HG03439 (cell line): ENCODE data around the gene MNT.
"Not testable (repeated sequence)": the region's sequence is repeated elsewhere in the genome, so short reads cannot be mapped to it uniquely, and the experiment has no call there.

Source experiments
- ATAC-seq: cut with Tn5 transposase; IDR thresholded peaks from one replicate; pipeline ENCODE4 v1.9.1; 2021; ENCODE audit warnings: mild to moderate bottlenecking, moderate library complexity; ENCODE audit not compliant: unreplicated experiment

Gene MNT, protein sequence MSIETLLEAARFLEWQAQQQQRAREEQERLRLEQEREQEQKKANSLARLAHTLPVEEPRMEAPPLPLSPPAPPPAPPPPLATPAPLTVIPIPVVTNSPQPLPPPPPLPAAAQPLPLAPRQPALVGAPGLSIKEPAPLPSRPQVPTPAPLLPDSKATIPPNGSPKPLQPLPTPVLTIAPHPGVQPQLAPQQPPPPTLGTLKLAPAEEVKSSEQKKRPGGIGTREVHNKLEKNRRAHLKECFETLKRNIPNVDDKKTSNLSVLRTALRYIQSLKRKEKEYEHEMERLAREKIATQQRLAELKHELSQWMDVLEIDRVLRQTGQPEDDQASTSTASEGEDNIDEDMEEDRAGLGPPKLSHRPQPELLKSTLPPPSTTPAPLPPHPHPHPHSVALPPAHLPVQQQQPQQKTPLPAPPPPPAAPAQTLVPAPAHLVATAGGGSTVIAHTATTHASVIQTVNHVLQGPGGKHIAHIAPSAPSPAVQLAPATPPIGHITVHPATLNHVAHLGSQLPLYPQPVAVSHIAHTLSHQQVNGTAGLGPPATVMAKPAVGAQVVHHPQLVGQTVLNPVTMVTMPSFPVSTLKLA

DNA sequence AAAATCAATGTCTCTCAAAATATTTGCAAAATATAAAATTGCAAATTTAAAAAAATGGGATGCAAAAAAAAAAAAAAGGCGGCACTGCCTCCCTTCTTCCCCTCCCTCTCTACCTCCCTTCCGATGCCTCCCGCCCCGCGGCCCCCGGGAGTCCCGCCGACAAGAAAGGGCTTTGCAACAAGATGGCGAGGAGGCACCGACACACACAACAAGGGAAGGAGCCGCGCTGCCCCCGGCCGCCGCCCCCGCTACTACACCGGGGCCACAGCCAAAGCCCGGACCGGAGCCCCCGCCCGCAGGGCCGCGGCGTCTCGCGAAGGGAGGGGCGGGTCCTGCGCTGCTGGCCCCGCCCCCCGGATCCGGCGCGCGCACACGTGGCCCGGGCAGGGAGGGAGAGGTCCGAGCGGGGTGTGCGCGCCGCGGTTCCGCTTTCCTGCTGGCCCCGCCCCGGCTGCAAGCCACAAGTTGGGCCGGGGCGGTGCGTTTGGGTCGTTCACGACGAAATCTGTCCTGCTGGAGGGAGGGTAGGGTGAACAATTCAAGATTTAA, at the start of gene MNT:
Gene MNT (minus strand): TSS at position 184 of the 549 bp plus-strand sequence. CDS start 348 bp downstream, outside the sequence.
- ATAC-seq: peak; percentile 34

DNA sequence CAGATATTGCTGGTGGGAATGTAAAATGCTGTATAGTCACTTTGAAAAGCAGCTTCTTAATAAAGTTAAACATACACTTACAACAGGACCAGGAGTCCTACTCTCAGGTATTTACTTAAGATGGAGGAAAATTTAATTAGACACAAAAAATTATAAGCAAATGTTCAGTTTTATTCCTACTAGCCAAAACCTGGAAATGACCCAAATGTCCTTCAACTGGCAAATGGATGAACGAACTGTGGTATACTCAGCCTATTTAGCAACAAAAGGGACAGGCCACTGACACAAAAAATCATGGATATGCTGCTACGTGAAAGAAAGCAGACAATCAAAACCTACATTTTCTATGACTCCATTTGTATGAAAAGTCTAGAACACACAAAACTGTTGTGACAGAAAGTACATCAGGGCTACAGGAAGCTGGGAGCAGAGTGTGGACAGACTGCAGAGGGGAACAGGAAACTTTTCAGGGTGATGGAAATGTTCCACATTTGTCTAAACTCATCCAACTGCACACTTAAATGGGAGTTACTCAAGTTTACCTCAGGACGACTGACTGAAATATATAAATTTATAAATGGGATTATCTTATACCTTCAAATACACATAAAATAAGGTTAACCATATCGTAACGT, 49.3 kb upstream of the MNT start:
- no peak for ATAC-seq

DNA sequence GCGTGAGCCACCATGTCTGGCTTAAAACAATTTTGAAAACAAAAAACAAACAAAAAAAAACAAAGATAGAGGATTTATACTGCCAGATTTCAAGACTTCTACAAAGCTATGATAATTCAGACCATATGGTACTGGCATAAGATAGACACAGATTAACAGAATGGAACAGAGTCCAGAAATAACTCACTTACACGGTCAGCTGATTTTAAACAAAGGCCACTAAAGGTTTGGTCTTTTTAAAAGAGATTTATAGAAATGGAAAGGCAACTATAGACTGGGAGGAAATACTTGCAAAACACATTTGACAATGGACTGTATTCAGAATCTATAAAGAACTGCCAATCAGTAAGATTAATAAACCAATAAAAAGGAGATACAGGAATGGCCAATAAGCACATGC, 48.6 kb upstream of the MNT start:
- ATAC-seq: no peak

DNA sequence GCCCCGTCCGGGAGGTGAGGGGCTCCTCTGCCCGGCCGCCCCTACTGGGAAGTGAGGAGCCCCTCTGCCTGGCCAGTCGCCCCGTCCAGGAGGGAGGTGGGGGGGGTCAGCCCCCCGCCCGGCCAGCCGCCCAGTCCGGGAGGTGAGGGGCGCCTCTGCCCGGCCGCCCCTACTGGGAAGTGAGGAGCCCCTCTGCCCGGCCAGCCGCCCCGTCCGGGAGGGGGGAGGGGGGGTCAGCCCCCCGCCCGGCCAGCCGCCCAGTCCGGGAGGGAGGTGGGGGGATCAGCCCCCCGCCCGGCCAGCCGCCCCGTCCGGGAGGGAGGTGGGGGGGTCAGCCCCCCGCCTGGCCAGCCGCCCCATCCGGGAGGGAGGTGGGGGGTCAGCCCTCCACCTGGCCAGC, 46.6 kb upstream of the MNT start:
- ATAC-seq: not testable (repeated sequence)

DNA sequence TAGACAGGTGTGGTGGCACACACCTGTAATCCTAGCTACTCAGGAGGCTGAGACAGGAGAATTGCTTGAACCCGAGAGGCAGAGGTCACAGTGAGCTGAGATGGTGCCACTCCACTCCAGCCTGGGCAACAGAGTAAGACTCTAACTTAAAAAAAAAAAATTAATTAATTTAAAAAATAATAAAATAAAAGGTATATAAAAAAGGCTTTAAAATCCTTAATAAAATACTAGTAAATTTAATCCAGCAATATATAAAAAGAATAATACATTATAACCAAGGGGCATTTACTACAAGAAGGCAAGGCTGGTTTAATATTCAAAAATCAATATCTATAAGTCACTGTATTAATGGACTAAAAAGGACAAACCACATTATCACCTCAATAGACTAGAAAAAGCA, 44.8 kb upstream of the MNT start:
- ATAC-seq: no peak

DNA sequence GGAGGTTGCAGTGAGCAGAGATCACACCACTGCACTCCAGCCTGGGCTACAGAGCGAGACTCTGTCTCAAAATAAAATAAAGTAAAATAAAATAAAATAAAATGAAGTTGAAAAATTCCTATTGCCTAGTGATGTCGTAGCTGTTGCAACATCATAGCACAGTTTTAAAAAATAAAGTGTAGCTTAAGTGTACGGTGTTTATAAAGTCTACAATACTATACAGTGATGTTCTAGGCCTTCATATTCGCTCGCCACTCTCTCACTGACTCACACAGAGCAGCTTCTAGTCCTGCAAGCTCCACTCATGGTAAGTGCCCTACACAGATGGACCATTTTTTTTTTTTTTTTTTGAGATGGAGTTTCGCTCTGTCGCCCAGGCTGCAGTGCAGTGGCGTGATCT, 43.5 kb upstream of the MNT start:
- no peak for ATAC-seq

DNA sequence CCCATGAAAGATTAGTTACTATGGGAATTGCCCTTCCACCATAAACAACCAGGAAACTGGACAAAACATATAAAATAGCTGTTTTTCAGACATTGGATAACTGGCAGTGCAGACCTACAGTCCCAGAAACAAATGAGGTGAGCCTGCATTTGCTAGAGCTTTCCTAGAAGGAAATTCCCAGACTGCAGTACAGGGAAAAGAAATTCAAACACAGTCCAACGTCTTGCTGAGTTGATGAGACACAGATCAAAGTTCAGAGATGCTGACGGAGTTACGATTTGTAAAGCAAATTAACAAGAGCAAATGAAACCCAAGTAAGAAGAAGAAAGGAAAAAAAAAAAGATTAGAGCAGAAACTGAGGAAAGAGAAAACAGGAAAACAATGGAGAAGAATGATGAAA, 41.3 kb upstream of the MNT start:
- no peak for ATAC-seq

DNA sequence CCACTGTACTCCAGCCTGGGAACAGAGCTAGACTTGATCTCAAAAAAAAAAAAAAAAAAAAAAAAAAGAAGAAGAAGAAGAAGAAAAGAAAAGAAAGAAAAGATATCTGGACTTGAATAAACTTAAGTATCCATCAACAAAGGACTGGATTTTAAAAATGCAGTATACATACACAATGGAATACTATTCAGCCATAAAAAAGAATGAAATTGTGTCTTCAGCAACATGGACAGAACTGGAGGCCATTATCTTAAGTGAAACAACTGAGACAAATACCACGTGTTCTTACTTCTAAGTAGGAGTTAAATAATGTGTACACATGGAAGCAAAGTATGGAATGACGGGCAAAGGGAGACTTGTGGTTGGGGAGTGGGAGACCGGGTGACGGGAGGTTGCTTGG, 40.1 kb upstream of the MNT start:
- no peak for ATAC-seq

DNA sequence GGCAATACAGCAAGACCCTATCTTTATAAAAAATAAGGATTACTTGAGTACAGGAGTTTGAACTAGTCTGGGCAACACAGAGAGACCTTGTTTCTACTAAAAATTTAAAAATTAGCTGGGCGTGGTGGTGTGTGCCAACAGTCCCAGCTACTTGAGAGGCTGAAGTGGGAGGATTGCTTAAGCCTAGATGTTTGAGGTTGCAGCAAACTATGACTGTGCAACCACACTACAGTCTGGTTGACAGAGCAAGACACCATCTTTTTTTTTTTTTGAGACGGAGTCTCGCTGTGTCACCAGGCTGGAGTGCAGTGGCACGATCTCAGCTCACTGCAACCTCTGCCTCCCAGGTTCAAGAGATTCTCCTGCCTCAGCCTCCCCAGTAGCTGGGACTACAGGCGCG, 39.1 kb upstream of the MNT start:
- not testable (repeated sequence) for ATAC-seq

DNA sequence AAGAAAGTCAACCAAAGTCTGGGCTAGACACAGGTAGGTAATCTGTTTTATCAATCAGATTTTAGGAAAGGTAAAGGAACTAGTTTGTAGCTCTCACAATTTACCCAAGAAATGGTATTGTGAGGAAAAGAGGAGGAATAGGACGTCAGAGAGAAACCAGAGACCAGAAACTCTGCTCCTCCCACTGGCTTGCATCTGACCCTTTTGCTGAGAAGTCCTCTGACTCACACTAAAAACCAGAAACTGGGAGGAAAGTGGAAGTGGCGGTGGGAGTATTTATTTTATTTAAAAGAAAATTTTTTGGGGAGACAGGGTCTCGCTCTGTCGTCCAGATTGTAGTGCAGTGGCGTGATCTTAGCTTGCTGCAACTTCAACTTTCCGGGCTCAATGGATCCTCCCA, 38.0 kb upstream of the MNT start:
- no peak for ATAC-seq

DNA sequence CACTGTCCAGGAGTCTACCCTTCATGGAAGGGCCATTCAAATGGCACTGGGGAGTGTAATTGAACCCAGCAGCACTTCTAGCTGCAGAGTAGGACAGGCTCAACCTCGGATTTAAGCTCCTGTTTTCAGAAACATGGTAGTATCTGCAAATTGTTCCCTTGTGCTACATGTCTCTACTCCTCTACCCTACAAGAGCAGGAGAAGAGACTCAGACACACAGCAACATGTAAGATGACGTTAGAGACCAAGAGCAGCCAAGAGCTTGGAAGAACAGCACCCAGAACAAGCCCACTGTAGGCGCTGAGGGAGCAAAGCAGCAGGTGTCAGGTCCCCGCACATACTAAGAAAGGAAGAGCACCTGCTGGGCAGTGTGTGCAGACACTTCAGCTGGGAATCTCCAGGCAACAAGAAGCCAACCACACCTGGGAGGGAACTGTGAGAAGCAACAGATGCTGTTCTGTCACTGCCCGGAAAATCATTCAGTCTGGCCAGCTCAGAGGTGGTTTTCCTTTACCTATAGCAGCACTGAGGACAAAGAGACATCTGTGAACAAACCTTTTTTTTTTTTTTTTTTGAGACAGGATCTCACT, 35.6 kb upstream of the MNT start:
- ATAC-seq: no peak

DNA sequence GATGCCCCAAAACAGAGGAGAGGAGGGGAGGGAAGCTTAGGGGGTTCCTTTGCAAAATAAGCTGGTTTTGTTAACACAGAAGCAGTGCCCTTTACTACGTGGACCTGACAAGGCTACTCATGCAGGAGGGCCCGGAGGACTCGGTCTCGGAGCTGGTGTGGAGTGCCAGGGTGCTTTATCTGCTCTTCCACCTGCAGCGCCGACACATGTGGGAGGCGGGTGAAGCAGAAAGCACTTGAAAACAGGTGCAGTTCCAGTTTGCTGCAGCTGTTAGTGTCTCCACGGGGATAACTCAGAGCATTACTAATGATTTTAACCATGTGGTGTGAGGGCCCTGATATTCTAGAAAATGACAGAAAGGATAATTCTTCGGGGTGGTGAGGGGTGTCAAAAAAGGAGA, 35.0 kb upstream of the MNT start:
- no peak for ATAC-seq

DNA sequence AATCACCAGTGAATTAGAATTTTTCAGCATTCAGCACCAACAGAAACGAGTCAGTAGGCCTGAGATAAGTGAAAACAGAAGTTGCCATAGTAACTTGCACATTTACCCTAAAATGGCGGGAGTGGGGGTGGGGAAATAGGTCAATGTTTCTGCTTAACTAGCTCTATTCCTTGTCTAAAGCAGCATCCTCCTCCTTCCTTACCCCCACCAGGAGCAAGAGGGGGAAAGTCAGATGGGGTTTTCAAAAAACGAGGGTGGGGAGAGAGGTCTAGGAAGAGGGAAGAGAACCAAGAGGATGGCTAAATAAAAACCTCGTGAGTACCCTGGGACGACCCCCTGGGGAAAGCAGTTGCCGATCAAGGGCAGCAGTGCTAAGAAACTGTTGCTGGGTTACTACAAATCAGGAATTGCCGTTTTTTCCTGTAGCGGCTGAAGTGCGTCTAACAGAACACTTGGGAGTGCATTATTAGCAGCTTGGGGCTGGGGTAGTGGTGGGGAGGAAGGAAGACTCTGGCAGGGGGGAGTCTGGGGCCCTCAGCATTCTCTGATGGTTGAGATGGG, 34.4 kb upstream of the MNT start:
- ATAC-seq: no peak

DNA sequence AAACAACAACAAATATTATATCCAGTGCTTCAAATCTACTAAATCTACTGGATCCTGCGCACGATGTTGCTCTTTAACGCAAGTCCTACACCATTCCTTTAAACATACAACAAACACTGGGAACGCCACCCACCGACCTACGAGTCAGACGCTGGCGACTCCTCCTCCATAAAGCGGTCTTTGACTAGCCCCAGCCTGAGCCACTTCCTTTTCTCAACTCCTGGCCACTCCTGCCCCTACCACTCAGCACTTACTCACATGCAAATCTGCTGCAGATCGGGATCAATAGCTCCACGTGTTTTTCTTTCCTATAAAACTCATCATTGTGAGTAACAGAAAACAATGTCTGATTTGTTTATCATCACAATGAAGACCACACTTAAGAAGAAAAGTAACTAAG, 32.8 kb upstream of the MNT start:
- ATAC-seq: no peak

DNA sequence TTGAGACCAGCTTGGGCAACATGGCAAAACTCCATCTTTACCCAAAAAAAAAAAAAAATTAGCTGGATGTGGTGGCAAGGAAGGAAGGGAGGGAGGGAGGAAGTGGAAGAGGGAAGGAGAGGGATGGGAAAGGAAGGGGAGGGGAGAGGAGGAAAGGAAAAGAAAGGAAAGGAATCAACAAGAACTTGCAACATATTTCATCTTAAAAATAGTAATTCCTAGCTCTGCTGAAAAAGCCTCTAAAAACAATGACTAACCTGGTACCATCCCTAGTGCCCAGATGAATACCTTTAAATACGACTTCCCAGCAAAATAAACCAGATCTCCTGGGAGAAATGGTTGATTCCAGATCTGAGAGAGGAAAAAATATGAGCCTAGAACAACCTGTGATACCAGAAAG, 27.1 kb upstream of the MNT start:
- ATAC-seq: no peak

DNA sequence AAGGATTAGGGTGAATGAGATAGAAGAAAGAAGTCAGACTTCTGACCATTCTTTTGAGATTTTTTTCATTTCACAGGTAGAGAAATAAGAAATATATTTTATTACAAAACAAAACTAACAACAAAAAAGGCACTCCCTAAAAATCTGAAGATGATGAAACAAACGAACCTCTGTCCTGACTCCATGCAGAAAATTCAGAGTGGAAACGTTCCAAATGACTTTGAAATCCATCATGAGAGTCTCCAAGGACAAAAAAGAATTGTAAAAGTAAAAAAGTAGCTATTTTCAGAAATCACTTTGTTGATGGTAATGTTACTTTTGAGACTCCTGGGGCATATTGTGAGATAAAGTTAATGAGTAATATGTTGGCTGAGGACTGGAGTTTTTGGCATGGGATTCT, 26.4 kb upstream of the MNT start:
- ATAC-seq: no peak

DNA sequence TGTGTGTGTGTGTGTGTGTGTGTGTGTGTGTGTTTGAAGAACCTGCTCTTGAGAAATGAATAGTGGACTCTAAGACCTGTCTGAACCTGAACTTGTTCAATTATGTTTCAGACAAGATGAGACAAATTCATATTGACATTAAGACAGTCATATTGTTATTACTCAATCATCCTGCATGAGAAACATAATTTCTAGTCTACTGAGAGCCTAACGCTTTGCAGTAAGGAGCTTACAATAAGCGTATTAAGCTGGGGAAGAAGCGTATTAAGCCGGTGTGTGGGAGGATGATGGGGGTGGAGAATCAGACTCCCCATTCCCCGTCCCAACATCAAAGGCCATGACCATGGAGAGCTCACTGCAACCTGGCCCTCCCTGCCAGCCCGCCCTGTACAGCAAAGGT, 22.4 kb upstream of the MNT start:
- no peak for ATAC-seq

DNA sequence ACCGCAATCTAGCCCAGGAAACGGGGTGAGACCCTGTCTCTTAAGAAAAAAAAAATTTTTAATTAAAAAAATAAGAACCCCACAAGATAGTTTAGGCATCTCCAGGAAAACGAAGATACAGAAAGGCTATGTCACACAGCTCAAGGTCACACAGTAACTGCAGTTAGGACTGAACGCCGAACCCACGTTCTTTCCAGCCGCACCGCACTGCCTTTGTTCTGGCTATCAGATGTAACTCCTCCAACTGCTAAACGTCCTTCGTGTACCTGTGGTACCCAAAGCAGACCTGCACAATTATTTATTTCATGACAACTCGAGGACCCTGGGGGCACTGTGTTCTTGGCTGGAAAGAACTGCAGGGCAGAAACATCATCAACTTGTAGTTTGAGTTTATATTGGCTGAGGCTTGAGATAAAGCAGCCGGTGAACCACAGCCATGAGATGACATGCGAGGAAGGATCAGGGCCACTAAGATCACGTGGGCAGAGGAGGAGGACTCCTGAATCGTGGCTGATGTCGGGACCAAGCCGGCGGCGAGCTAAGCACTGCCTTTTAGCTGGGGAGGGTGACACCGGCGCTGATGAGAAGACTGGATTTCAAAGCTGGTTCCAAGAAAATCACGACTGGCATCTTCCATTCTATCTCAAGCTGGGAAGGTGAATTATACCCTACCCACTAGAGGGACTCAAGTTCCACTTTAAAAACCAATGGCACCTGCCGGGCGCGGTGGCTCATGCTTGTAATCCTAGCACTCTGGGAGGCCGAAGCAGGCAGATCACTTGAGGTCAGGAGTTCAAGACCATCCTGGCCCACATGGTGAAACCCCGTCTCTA, 20.7 kb upstream of the MNT start:
- ATAC-seq: no peak

DNA sequence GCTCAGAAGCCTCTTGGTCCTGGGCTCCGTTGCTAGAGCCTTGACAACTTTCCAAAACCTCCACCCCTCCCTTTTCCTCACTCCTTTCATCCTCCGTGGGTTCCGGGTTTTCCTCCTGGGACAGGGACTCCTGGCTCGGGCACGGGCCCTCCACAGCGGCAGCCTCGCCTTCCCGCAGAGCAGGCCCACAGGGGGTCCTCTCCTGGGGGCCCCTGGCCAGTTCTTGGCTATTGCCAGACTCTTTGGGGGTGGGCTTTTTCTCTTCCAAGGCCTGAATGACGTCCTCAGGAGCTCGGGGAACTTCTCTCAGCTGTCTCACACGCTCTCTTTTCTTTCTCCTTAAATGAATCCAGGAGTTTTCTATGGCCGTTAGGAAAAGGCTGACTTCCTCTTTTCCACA, 19.3 kb upstream of the MNT start:
- ATAC-seq: no peak

DNA sequence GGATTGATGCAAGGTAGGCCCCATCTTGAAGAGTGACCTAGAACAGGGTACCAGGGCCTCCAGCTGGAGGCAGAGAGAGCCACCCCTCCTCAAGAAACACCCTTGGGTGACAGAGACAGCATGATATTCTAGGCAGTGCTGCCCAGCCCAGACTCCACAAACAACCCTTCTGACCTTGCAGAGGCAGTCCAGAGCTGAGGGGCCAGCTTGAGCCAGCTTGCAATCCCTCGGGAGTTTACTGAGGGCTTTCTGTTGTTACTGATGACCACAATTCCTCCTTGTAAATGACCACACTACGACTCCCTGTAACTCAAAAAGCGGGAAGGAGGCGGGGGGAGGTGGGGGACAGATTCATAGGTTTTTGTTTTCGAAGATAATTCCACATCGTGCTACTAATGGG, 18.6 kb upstream of the MNT start:
- no peak for ATAC-seq
